Calu3 (cell line): ENCODE results near the gene EFNA3. TPM values are rescaled to one million over a fixed set of nuclear protein-coding genes. Genes with fewer than 3 reads are reported as not detected.

Experiments
- BruUV-seq: library from RNA; stranded (reverse); fragments of 400-500 nt; replicated peaks from 2 replicates; lab custom pipeline; 2021; lab: Mats Ljungman, UMichigan
- CTCF ChIA-PET: fragments of 300-600 bp; sonication (Branson Sonifier 250); formaldehyde crosslinking; loops from one replicate; lab custom pipeline; 2022; ENCODE audit warnings: antibody characterized with exemption; lab: Charles Lee
- DNase-seq: peaks from one replicate; pipeline ENCODE4 v3.0.0; 2022
- H3K27ac Mint-ChIP-seq: one replicate; pipeline ENCODE4 v1.8.0; 2022; ENCODE audit warnings: mixed read lengths; ENCODE audit not compliant: unreplicated experiment
- H3K27me3 Mint-ChIP-seq: one replicate; pipeline ENCODE4 v1.8.0; 2022; ENCODE audit warnings: mixed read lengths; ENCODE audit not compliant: unreplicated experiment
- H3K36me3 Mint-ChIP-seq: one replicate; pipeline ENCODE4 v1.8.0; 2022; ENCODE audit warnings: mild to moderate bottlenecking, moderate library complexity, mixed read lengths; ENCODE audit not compliant: insufficient read depth, unreplicated experiment
- H3K4me1 Mint-ChIP-seq: one replicate; pipeline ENCODE4 v1.8.0; 2022; ENCODE audit warnings: mild to moderate bottlenecking, low read depth, mixed read lengths; ENCODE audit not compliant: unreplicated experiment
- H3K4me3 Mint-ChIP-seq: one replicate; pipeline ENCODE4 v1.8.0; 2022; ENCODE audit warnings: mild to moderate bottlenecking, low read depth, moderate library complexity, mixed read lengths; ENCODE audit not compliant: unreplicated experiment
- H3K9me3 Mint-ChIP-seq: one replicate; pipeline ENCODE4 v1.8.0; 2022; ENCODE audit warnings: low read depth, mixed read lengths; ENCODE audit not compliant: unreplicated experiment
- CTCF ChIP-seq: fragments of 200-600 bp; IDR thresholded peaks from one replicate; pipeline ENCODE4 v1.8.0; 2022; ENCODE audit warnings: antibody characterized with exemption; ENCODE audit not compliant: unreplicated experiment
- intact Hi-C: fragments of 100-400 bp; cut with micrococcal nuclease; formaldehyde crosslinking; loops from one replicate; pipeline ENCODE4 v1.10.0; 2022; ENCODE audit not compliant: unreplicated experiment
- total RNA-seq: library from RNA; stranded (reverse); gene quantifications from 2 replicates; pipeline ENCODE4 v1.2.3, GENCODE V29; 2022

EFNA3 gene
- total RNA-seq, 1 experiment from 2014 or later = 1.7 TPM

GRCh38 chr1:155131856-155132255 lies 53.2 kb downstream of the EFNA3 start:
- peak overlapping the region; percentile 70 for H3K27ac Mint-ChIP-seq
- CTCF ChIA-PET = interaction anchor here (0.8 kb wide), 1 partner anchor 41 kb away, joined by 3 read pairs; no protein-coding TSS in a partner anchor
- H3K9me3 Mint-ChIP-seq = no peaks in the 10 kb centered on the region
- intact Hi-C loops = no loop called here
- H3K27me3 Mint-ChIP-seq = no peaks in the 10 kb centered on the region
- TF ChIP-seq CTCF = no peak
- no peak overlapping the region for H3K4me3 Mint-ChIP-seq
- no TSS peak for BruUV-seq
- peaks cover 98% of the 10 kb centered on the region for H3K36me3 Mint-ChIP-seq
- no peak for DNase-seq
- peaks cover 72% of the 10 kb centered on the region for H3K4me1 Mint-ChIP-seq

DNA sequence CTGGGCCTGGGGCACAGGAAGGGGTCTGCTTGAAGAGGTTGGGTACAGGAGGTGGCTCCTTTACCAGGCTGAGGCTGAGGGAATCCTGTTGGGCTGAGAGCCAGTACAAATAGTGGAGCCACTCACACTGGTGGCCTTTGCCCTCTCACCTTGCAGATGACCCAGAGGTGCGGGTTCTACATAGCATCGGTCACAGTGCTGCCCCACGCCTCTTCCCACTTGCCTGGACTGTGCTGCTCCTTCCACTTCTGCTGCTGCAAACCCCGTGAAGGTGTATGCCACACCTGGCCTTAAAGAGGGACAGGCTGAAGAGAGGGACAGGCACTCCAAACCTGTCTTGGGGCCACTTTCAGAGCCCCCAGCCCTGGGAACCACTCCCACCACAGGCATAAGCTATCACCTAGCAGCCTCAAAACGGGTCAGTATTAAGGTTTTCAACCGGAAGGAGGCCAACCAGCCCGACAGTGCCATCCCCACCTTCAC lies 55.2 kb downstream of the EFNA3 start:
- Mint-ChIP-seq H3K27me3 (no peaks in the 10 kb centered on the region), H3K27ac (peak overlapping the region; percentile 97), H3K4me1 (peaks cover 66% of the 10 kb centered on the region), H3K9me3 (no peaks in the 10 kb centered on the region), H3K4me3 (no peak overlapping the region), H3K36me3 (peaks cover 96% of the 10 kb centered on the region)
- intact Hi-C loops = no loop called here
- no peak for TF ChIP-seq CTCF
- CTCF ChIA-PET = interaction anchor here (0.5 kb wide), 1 partner anchor 21 kb away, joined by 3 read pairs; no protein-coding TSS in a partner anchor
- BruUV-seq = no TSS peak
- no peak for DNase-seq

- BruUV-seq = no TSS peak
- Mint-ChIP-seq H3K9me3 (no peaks in the 10 kb centered on the region), H3K4me3 (peak overlapping the region; percentile 86), H3K27ac (peak overlapping the region; percentile 97), H3K4me1 (peaks cover 65% of the 10 kb centered on the region), H3K27me3 (no peaks in the 10 kb centered on the region), H3K36me3 (peaks cover 96% of the 10 kb centered on the region)
- TF ChIP-seq CTCF = no peak
- intact Hi-C loops = no loop called here
- CTCF ChIA-PET = interaction anchor here (0.5 to 1.7 kb wide), 5 partner anchors 8 to 43 kb away, joined by 3 to 7 read pairs (median 5); no protein-coding TSS in a partner anchor
- no peak for DNase-seq
Observed at GRCh38 chr1:155134322-155134721, 55.7 kb downstream of the EFNA3 start.

- peak; percentile 94 for DNase-seq
- CTCF ChIA-PET = interaction anchor here (0.5 to 1.7 kb wide), 7 partner anchors 9 to 139 kb away, joined by 3 to 13 read pairs (median 5); no protein-coding TSS in a partner anchor
- TF ChIP-seq CTCF = no peak
- peak overlapping the region; percentile 86 for H3K4me3 Mint-ChIP-seq
- TSS peak; percentile 87 for BruUV-seq
- no peaks in the 10 kb centered on the region for H3K27me3 Mint-ChIP-seq
- H3K36me3 Mint-ChIP-seq = peaks cover 96% of the 10 kb centered on the region
- intact Hi-C loops = no loop called here
- H3K27ac Mint-ChIP-seq = peak overlapping the region; percentile 97
- H3K4me1 Mint-ChIP-seq = peaks cover 59% of the 10 kb centered on the region
- no peaks in the 10 kb centered on the region for H3K9me3 Mint-ChIP-seq
Observed at GRCh38 chr1:155134880-155135414, 56.3 kb downstream of the EFNA3 start.
